HG02885 (cell line): ENCODE data around the gene PCGF6.
"Not testable (repeated sequence)": the region's sequence is repeated elsewhere in the genome, so short reads cannot be mapped to it uniquely, and the experiment has no call there.

Experiments
- ATAC-seq: cut with Tn5 transposase; IDR thresholded peaks from one replicate; pipeline ENCODE4 v1.9.1; 2021; ENCODE audit warnings: mild to moderate bottlenecking; ENCODE audit not compliant: unreplicated experiment, poor library complexity

Gene PCGF6

GRCh38 chr10:103350517-103351260 lies at the start of gene PCGF6:
Gene PCGF6, minus strand, starts transcription at chr10:103351140. Its CDS starts 74 bp downstream, at chr10:103351066.
- ATAC-seq = peak; percentile 87

- ATAC-seq = no peak
Measured at GRCh38 chr10:103397191-103397825, 46.4 kb upstream of the PCGF6 start.

GRCh38 chr10:103396789-103397087 lies 45.8 kb upstream of the PCGF6 start:
- no peak for ATAC-seq

- ATAC-seq = peak; percentile 98
Measured at GRCh38 chr10:103396067-103396788, 45.3 kb upstream of the PCGF6 start, which contains the start of the genes ATP5MK and PDCD11. Gene ATP5MK, minus strand, starts transcription at chr10:103396475. Its CDS starts 4,018 bp downstream, at chr10:103392457. Gene PDCD11, plus strand, starts transcription at chr10:103396626. Its CDS starts 1,801 bp downstream, at chr10:103398427.

GRCh38 chr10:103395754-103396066 lies 44.8 kb upstream of the PCGF6 start:
- no peak for ATAC-seq

- ATAC-seq = no peak
Measured at GRCh38 chr10:103394180-103394579, 43.2 kb upstream of the PCGF6 start.

GRCh38 chr10:103382769-103383168 lies 31.8 kb upstream of the PCGF6 start:
- no peak for ATAC-seq

GRCh38 chr10:103374263-103374662 lies 23.3 kb upstream of the PCGF6 start:
- no peak for ATAC-seq

- peak; percentile 55 for ATAC-seq
Measured at GRCh38 chr10:103373544-103373943, 22.6 kb upstream of the PCGF6 start.

- peak; percentile 62 for ATAC-seq
Measured at GRCh38 chr10:103367782-103368518, 17.0 kb upstream of the PCGF6 start, which contains the start of gene TAF5. Gene TAF5, plus strand, starts transcription at chr10:103367976. Its CDS starts 14 bp downstream, at chr10:103367990.

- no peak for ATAC-seq
Measured at GRCh38 chr10:103367379-103367781, 16.4 kb upstream of the PCGF6 start.

- not testable (repeated sequence) for ATAC-seq
Measured at GRCh38 chr10:103360791-103361190, 9.9 kb upstream of the PCGF6 start.

GRCh38 chr10:103359493-103359892 lies 8.6 kb upstream of the PCGF6 start:
- ATAC-seq = not testable (repeated sequence)

- no peak for ATAC-seq
Measured at GRCh38 chr10:103355906-103356599, 5.1 kb upstream of the PCGF6 start.

GRCh38 chr10:103354567-103354966 lies 3.6 kb upstream of the PCGF6 start:
- not testable (repeated sequence) for ATAC-seq

GRCh38 chr10:103353281-103353680 lies 2.3 kb upstream of the PCGF6 start:
- no peak for ATAC-seq

GRCh38 chr10:103350175-103350516 lies 794 bp downstream of the PCGF6 start:
- no peak for ATAC-seq

GRCh38 chr10:103336370-103336769 lies 14.6 kb downstream of the PCGF6 start:
- no peak for ATAC-seq

GRCh38 chr10:103334567-103334966 lies 16.4 kb downstream of the PCGF6 start:
- ATAC-seq = no peak

- ATAC-seq = no peak
Measured at GRCh38 chr10:103333934-103334520, 16.9 kb downstream of the PCGF6 start.
